ENCODE data around the gene POLR2A.
"Not testable (repeated sequence)": the region's sequence is repeated elsewhere in the genome, so short reads cannot be mapped to it uniquely, and the experiment has no call there.

POLR2A gene

DNA sequence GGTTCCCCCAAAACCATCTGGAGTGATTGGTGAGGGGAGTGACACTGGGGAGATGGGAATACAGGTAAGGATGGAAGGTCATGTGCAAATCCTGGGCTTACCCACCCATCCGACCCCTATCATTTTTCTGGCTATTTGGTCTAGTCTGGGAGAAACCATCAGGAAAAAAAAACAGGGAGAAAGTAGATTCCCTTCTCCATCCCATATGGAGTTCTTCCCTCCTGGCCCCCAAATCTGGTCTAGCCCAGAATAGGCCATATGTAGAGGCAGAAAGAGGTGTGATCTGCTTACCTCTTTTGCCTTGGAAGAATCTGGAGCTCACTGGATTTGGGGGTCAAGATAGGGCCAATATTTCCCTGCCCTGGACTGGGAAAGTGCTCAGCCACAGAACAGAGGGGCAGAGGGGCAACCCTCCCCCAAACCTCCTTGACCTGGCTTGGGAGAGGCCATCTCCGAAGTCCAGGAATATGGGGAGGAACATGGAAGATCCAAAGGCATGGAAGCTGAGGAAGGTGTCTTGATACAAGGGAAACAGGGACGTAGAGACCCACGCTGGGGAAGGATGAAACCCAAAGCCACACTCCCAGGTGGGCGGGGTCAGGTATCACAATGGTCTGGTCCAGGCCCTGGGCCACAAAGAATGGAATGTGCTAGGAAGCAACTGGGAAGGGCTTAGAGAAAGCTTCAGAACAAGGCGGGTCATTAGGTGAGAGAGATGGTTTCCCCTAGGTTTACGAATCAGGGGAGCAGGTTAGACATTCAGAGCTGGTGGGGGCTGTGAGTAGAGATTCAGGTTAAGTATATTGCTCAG lies 23.1 kb upstream of the POLR2A start:
- in situ Hi-C loops (cut with MboI; ENCODE audit: low sequenced_read_pairs) = no loop called here

- in situ Hi-C loops (cut with MboI; ENCODE audit: low sequenced_read_pairs) = no loop called here
Measured at GRCh38 chr17:7462474-7463371, 21.4 kb upstream of the POLR2A start.

DNA sequence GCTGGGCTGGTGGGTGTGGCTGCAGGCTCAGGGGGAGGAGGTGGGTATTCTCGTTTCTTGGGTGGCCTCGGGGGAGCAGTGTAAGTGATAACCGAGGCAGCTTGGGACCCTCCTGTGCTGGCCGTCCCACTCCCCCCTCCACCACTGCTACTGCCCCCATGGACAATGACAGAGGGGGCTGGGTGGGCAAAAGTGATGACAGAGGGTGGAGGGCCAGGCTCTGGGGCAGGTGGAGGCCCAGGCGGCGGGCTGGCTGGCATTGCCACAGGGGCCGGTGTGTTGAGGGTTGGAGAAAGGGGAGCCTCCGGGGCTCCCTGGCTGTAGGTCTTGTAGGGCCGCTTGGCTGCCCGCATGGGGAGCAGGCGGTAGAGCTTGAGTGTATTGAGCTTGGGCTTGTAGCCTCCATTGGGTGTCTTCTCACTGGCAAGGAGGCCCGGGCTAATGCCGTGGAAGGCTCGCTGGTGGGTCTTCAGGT lies 20.8 kb upstream of the POLR2A start:
- in situ Hi-C loops (cut with MboI; ENCODE audit: low sequenced_read_pairs) = no loop called here

DNA sequence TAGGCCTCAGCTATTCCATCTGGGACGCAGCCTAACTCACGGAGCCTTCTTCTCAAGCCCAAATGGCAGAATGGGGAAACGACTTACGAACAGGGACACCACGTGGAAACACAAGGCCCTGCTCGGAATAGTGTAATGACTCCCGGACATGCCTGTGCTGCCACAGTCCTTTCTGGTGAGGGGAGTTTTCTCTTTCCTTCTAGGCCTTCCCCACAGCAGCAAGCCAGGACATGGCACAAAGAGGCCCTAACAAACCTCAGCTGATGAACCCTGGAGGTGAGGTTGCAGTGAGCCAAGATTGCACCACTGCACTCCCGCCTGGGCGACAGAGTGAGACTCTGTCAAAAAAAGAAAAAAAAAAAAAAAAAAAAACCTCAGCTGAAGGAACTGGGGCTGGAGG lies 20.1 kb upstream of the POLR2A start:
- in situ Hi-C loops (cut with MboI; ENCODE audit: low sequenced_read_pairs) = no loop called here

GRCh38 chr17:7465597-7466275 lies 18.4 kb upstream of the POLR2A start:
- in situ Hi-C loops (cut with MboI; ENCODE audit: low sequenced_read_pairs) = no loop called here

DNA sequence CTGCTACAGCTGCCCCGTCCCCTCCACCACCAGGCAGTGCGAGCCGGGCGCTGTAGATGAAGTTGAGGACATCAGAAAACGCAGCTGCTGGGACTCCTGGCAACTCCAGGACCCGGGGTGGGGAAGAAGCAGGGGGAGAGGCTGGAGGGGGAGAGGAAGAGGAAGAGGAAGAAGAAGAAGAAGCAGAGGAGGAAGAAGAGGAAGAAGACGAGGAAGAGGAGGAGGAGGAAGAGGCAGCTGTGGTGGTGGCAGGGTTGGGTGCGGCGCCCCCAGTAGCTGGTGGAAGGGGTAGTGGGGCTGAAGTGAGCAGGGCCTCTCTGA lies 17.9 kb upstream of the POLR2A start:
- in situ Hi-C loops (cut with MboI; ENCODE audit: low sequenced_read_pairs) = no loop called here

GRCh38 chr17:7466639-7467341 lies 17.4 kb upstream of the POLR2A start:
- in situ Hi-C loops (cut with MboI; ENCODE audit: low sequenced_read_pairs) = no loop called here

- in situ Hi-C loops (cut with MboI; ENCODE audit: low sequenced_read_pairs) = no loop called here
Measured at GRCh38 chr17:7467498-7467897, 16.7 kb upstream of the POLR2A start.

- in situ Hi-C loops (cut with MboI; ENCODE audit: low sequenced_read_pairs) = no loop called here
Measured at GRCh38 chr17:7468290-7468689, 15.9 kb upstream of the POLR2A start.

- in situ Hi-C loops (cut with MboI; ENCODE audit: low sequenced_read_pairs) = no loop called here
Measured at GRCh38 chr17:7468804-7469389, 15.3 kb upstream of the POLR2A start.

- in situ Hi-C loops (cut with MboI; ENCODE audit: low sequenced_read_pairs) = not testable (repeated sequence)
Measured at GRCh38 chr17:7469843-7470242, 14.3 kb upstream of the POLR2A start.

DNA sequence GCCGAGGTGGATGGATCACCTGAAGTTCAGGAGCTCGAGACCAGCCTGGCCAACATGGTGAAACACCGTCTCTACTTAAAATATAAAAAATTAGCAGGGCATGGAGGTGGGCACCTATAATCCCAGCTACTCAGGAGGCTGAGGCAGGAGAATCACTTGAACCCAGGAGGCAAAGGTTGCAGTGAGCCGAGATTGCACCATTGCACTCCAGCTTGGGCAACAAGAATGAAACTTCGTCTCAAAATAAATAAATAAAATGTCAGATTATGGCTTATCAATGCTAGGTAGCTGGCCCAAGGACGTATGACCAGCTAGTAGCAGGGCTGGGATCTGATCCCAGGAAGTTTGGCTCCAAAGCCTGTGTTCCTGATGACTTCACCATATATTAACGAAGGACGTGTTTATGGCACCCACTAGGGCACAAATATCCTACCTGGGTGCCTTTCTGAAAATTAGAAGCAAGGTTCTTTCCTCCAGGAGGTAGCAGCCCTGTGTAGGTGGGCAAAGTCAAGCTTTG lies 13.7 kb upstream of the POLR2A start:
- in situ Hi-C loops (cut with MboI; ENCODE audit: low sequenced_read_pairs) = not testable (repeated sequence)

DNA sequence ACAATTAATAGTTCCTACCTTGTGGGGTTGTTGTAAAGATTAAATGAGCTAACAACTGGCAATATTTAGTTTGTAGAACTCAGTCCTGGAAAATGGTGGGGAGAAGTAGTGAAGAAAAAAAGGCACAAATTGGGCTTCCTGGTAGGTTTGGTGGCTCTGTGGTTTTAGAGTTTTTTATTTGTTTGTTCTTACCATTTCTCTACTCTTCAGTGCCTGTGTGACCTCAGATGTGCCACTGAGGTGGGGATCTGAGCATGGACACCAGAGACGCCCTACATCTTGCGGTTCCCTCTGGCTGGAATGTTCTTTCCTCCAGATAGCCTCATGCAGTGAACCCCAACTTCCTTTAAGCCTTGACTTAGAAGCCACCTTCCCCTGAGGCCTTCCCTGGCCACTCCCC lies 12.4 kb upstream of the POLR2A start:
- in situ Hi-C loops (cut with MboI; ENCODE audit: low sequenced_read_pairs) = no loop called here

GRCh38 chr17:7474767-7475166 lies 9.4 kb upstream of the POLR2A start:
- in situ Hi-C loops (cut with MboI; ENCODE audit: low sequenced_read_pairs) = not testable (repeated sequence)

- in situ Hi-C loops (cut with MboI; ENCODE audit: low sequenced_read_pairs) = no loop called here
Measured at GRCh38 chr17:7475764-7476422, 8.3 kb upstream of the POLR2A start.

DNA sequence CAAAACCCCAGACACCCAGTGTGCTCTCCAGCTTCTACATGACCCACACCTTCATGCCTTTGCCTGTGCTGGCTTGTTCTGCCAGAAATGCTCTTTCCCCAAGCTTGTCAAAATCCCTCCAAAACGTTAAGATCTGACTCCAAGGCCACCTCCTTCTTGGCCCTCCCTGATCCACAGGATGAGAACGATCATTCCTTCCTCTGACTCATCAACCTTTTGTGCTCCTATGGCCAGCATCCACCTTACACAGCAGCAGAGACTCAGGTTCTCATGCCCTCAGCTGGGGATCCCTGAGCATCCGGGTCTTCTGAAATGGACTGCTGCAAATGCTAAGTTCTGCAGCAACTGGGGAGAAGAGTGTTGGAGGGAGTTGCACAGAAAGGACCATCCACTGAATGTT lies 7.7 kb upstream of the POLR2A start:
- in situ Hi-C loops (cut with MboI; ENCODE audit: low sequenced_read_pairs) = no loop called here

DNA sequence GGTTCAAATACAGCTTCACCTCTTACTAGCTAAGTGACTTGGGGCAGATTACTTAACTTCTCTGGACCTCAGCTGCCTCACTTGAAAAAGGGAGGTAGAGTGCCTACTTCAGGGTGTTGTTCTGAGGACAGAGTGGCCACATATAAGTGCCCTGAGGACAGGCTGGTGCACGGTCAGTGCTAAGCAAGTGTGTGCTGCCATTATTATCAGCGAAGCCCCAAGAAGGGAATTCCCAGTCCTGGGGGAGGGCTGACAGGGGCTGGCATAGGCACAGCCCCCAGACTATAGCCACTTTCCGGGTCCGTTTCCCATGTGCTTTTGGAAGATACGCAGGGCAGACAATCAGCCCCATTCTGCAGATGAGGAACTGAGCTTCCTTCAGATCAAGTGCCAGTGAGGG lies 7.2 kb upstream of the POLR2A start:
- in situ Hi-C loops (cut with MboI; ENCODE audit: low sequenced_read_pairs) = no loop called here

DNA sequence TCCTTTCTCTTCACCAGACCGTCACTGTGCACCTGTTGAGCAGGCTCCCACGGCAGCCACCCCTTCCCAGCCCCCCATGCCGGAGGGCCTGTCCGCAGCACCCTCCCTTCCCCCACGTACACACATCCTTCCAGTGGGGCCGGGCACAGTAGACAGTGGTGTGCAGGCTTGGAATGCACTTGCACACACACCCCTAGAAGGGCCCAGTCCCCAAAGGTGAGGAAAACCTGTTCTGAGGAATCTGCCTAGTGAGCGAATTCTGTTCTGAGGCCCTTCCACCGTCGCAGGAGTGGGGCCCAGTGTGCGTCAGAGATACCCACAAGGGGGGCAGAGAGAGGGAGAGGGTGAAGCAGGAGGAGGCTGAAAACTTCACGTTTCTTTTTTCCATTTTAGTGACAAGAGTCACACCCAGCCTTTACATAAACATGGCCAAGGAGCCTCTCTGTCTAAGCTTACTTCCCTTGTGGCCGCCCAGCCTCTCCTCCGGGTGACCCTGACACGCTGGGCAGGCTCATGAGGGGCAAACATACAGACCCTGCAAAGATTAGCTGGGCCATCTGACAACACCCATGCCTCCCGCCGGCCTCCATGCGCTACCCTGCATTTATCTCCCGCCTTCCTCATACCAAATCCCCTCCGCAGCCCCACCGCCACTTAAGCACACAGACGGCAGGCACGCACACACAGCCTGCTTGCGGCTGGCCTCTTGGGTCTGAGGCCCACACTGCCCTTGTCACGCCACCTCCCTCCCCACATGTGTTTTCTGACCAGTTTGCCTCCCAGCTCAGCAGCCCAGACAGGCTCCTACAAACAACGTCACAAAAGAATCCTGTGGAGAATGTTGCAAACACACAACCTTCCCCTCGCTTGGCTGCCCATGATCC lies 6.5 kb upstream of the POLR2A start:
- in situ Hi-C loops (cut with MboI; ENCODE audit: low sequenced_read_pairs) = no loop called here
